ENCODE results near the gene TBC1D5.

TBC1D5 gene

GRCh38 chr3:17507480-17507879 is 235.0 kb downstream of the TBC1D5 start:
- Histone ChIP-seq H3K4me1 (ENCODE audit: insufficient read depth, low read length, poor library complexity, severe bottlenecking) (no peaks in the 10 kb centered on the region), H3K9ac (ENCODE audit: low read depth, low read length, poor library complexity, severe bottlenecking) (no peak overlapping the region), H3K9me3 (ENCODE audit: insufficient read depth, low read depth, low read length) (no peaks in the 10 kb centered on the region), H3K79me2 (ENCODE audit: insufficient read depth, low read length) (0 out of 2 replicates have a peak, but pooled peaks cover 10% of the 10 kb centered on the region), H2AFZ (ENCODE audit: low read length) (no peak overlapping the region), H3K4me3 (ENCODE audit: low read length, poor library complexity, severe bottlenecking) (no peak overlapping the region), H3K9me2 (replicated peaks; ENCODE audit: low read depth, low read length) (no peaks in the 10 kb centered on the region), H3K4me2 (ENCODE audit: low read depth, low read length, poor library complexity, severe bottlenecking) (no peak overlapping the region), H3K36me3 (ENCODE audit: insufficient read depth, low read length) (peaks cover 8% of the 10 kb centered on the region; the same call in 1 of the 2 replicates), H3K27me3 (ENCODE audit: insufficient read depth, low read length, poor library complexity, severe bottlenecking) (no peaks in the 10 kb centered on the region), H4K20me1 (ENCODE audit: insufficient read depth, low read length, poor library complexity, severe bottlenecking) (no peaks in the 10 kb centered on the region), H3F3A (ENCODE audit: low read depth) (no peaks in the 10 kb centered on the region)
- TF ChIP-seq CTCF (conservative IDR thresholded peaks at IDR 0.05; ENCODE audit: low read length) (no peak), EZH2phosphoT487 (IDR thresholded peaks at IDR 0.05; ENCODE audit: borderline replicate concordance) (no peak)

- Histone ChIP-seq H3K4me2 (ENCODE audit: low read depth, low read length, poor library complexity, severe bottlenecking) (no peak overlapping the region), H2AFZ (ENCODE audit: low read length) (no peak overlapping the region), H3K4me1 (ENCODE audit: insufficient read depth, low read length, poor library complexity, severe bottlenecking) (no peaks in the 10 kb centered on the region), H3K9me2 (replicated peaks; ENCODE audit: low read depth, low read length) (no peaks in the 10 kb centered on the region), H3K9me3 (ENCODE audit: insufficient read depth, low read depth, low read length) (no peaks in the 10 kb centered on the region), H3K36me3 (ENCODE audit: insufficient read depth, low read length) (peaks cover 8% of the 10 kb centered on the region; the same call in 1 of the 2 replicates), H4K20me1 (ENCODE audit: insufficient read depth, low read length, poor library complexity, severe bottlenecking) (no peaks in the 10 kb centered on the region), H3K27me3 (ENCODE audit: insufficient read depth, low read length, poor library complexity, severe bottlenecking) (no peaks in the 10 kb centered on the region), H3F3A (ENCODE audit: low read depth) (no peaks in the 10 kb centered on the region), H3K9ac (ENCODE audit: low read depth, low read length, poor library complexity, severe bottlenecking) (no peak overlapping the region), H3K4me3 (ENCODE audit: low read length, poor library complexity, severe bottlenecking) (no peak overlapping the region), H3K79me2 (ENCODE audit: insufficient read depth, low read length) (0 out of 2 replicates have a peak, but pooled peaks cover 10% of the 10 kb centered on the region)
- TF ChIP-seq EZH2phosphoT487 (IDR thresholded peaks at IDR 0.05; ENCODE audit: borderline replicate concordance) (no peak), CTCF (conservative IDR thresholded peaks at IDR 0.05; ENCODE audit: low read length) (no peak)
Measured at GRCh38 chr3:17505856-17506255, 236.6 kb downstream of the TBC1D5 start.

- H4K20me1 ChIP-seq (ENCODE audit: insufficient read depth, low read length, poor library complexity, severe bottlenecking), result no peaks in the 10 kb centered on the region
- no peaks in the 10 kb centered on the region for H3K79me2 ChIP-seq (ENCODE audit: insufficient read depth, low read length)
- H3K4me3 ChIP-seq (ENCODE audit: low read length, poor library complexity, severe bottlenecking), result no peak overlapping the region
- H3K9me3 ChIP-seq (ENCODE audit: insufficient read depth, low read depth, low read length), result no peaks in the 10 kb centered on the region
- H3K4me2 ChIP-seq (ENCODE audit: low read depth, low read length, poor library complexity, severe bottlenecking), result no peak overlapping the region
- H3K9ac ChIP-seq (ENCODE audit: low read depth, low read length, poor library complexity, severe bottlenecking), result no peak overlapping the region
- TF ChIP-seq CTCF (conservative IDR thresholded peaks at IDR 0.05; ENCODE audit: low read length) (no peak), EZH2phosphoT487 (IDR thresholded peaks at IDR 0.05; ENCODE audit: borderline replicate concordance) (no peak)
- H3K4me1 ChIP-seq (ENCODE audit: insufficient read depth, low read length, poor library complexity, severe bottlenecking), result no peaks in the 10 kb centered on the region
- no peaks in the 10 kb centered on the region for H3F3A ChIP-seq (ENCODE audit: low read depth)
- H3K36me3 ChIP-seq (ENCODE audit: insufficient read depth, low read length), result peaks cover 8% of the 10 kb centered on the region; the same call in 1 of the 2 replicates
- no peaks in the 10 kb centered on the region for H3K9me2 ChIP-seq (replicated peaks; ENCODE audit: low read depth, low read length)
- no peak overlapping the region for H2AFZ ChIP-seq (ENCODE audit: low read length)
- no peaks in the 10 kb centered on the region for H3K27me3 ChIP-seq (ENCODE audit: insufficient read depth, low read length, poor library complexity, severe bottlenecking)
Measured at GRCh38 chr3:17501745-17502144, 240.7 kb downstream of the TBC1D5 start.

Measured in Loucy (cell line).